ENCODE results near the gene PRKD2.

Gene PRKD2

DNA sequence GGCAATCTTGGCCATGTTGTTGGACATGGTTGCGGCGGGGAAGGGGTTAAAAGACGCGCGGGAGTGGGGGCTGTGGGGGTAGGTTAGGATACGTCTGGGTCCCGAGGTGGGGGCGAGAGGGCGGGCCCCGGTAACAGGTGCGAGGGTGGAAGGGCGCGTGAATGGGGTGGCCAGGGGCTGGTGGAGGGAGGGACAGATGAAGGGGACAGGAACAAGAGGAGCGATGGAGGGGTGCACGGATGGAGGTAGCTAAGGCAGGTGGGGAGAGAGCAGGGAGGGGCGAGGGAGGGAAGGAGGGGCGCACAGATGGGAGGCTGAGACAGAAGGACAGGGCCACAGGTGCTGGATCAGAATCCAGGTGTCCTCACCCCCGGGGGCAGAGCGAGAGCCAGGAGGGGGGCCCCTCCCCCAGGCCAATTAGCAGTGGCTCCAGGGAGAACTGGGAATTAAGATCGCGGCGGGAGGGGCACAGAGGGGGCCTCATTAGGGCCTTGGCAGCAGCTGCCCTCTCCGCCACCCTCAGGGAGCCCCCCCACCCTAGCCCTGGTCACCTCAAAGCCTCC, 82.2 kb downstream of the PRKD2 start:
- no peaks in the 10 kb centered on the region for H3K9me3 ChIP-seq (ENCODE audit: control insufficient read depth, insufficient read depth, low read depth, low read length)
- no peaks in the 10 kb centered on the region for H3K36me3 ChIP-seq (ENCODE audit: control insufficient read depth in 2 of 2, insufficient read depth in 1 of 2, low read length in 2 of 2)
- CTCF ChIA-PET = interaction anchor here (0.6 to 5.3 kb wide), 2 partner anchors 27 to 491 kb away, joined by 3 to 45 read pairs; partner anchors contain the start of gene DACT3
- peaks cover 3% of the 10 kb centered on the region; the same call in 1 of the 2 replicates for H3K4me1 ChIP-seq (ENCODE audit: control insufficient read depth, insufficient read depth, low read length)
- POLR2A ChIA-PET = no interaction called here
- H3K4me3 ChIP-seq (ENCODE audit: low read depth, low read length) = peak overlapping the region; percentile 33
- H3K27ac ChIP-seq (ENCODE audit: extremely low read depth, low read depth, low read length) = no peak overlapping the region
- TF ChIP-seq ZNF777 (tag by site-specific recombination; IDR thresholded peaks at IDR 0.05; ENCODE audit: borderline replicate concordance) (peak; percentile 43; the same call in 1 of the 2 replicates), ZIC2 (tag by site-specific recombination; IDR thresholded peaks at IDR 0.05) (peak; percentile 59), ZNF76 (tag by site-specific recombination; IDR thresholded peaks at IDR 0.05; ENCODE audit: borderline replicate concordance, low read depth) (peak; percentile 34; the same call in 1 of the 2 replicates), GLIS1 (tag by site-specific recombination; IDR thresholded peaks at IDR 0.05) (peak; percentile 98), GLI4 (tag by site-specific recombination; IDR thresholded peaks at IDR 0.05) (peak; percentile 16; the same call in 1 of the 2 replicates), ZNF530 (tag by site-specific recombination; IDR thresholded peaks at IDR 0.05; ENCODE audit: low read depth) (no peak), GLIS2 (tag by site-specific recombination; IDR thresholded peaks at IDR 0.05) (peak; percentile 77), FEZF1 (tag by site-specific recombination; IDR thresholded peaks at IDR 0.05) (no peak), ZNF341 (tag by site-specific recombination; IDR thresholded peaks at IDR 0.05; ENCODE audit: low read depth) (peak; percentile 11; the same call in 1 of the 2 replicates), SCRT1 (tag by site-specific recombination; IDR thresholded peaks at IDR 0.05; ENCODE audit: borderline replicate concordance) (peak; percentile 66), ZNF391 (tag by site-specific recombination; IDR thresholded peaks at IDR 0.05; ENCODE audit: borderline replicate concordance, low read depth) (0 out of 2 replicates have a peak, but pooled peaks have one; percentile 35), ZNF121 (tag by site-specific recombination; IDR thresholded peaks at IDR 0.05) (0 out of 2 replicates have a peak, but pooled peaks have one; percentile 18), ZBTB17 (tag by site-specific recombination; IDR thresholded peaks at IDR 0.05) (peak; percentile 64), ZBTB20 (tag by site-specific recombination; IDR thresholded peaks at IDR 0.05) (peak; percentile 18), ZNF19 (tag by site-specific recombination; IDR thresholded peaks at IDR 0.05; ENCODE audit: low read depth) (no peak), ZFHX2 (tag by site-specific recombination; conservative IDR thresholded peaks at IDR 0.05) (peak; percentile 82)
- TF ChIP-seq, protein P1, sequence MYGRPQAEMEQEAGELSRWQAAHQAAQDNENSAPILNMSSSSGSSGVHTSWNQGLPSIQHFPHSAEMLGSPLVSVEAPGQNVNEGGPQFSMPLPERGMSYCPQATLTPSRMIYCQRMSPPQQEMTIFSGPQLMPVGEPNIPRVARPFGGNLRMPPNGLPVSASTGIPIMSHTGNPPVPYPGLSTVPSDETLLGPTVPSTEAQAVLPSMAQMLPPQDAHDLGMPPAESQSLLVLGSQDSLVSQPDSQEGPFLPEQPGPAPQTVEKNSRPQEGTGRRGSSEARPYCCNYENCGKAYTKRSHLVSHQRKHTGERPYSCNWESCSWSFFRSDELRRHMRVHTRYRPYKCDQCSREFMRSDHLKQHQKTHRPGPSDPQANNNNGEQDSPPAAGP (tag by site-specific recombination; IDR thresholded peaks at IDR 0.05) = peak; percentile 88
- TF ChIP-seq, protein P2, sequence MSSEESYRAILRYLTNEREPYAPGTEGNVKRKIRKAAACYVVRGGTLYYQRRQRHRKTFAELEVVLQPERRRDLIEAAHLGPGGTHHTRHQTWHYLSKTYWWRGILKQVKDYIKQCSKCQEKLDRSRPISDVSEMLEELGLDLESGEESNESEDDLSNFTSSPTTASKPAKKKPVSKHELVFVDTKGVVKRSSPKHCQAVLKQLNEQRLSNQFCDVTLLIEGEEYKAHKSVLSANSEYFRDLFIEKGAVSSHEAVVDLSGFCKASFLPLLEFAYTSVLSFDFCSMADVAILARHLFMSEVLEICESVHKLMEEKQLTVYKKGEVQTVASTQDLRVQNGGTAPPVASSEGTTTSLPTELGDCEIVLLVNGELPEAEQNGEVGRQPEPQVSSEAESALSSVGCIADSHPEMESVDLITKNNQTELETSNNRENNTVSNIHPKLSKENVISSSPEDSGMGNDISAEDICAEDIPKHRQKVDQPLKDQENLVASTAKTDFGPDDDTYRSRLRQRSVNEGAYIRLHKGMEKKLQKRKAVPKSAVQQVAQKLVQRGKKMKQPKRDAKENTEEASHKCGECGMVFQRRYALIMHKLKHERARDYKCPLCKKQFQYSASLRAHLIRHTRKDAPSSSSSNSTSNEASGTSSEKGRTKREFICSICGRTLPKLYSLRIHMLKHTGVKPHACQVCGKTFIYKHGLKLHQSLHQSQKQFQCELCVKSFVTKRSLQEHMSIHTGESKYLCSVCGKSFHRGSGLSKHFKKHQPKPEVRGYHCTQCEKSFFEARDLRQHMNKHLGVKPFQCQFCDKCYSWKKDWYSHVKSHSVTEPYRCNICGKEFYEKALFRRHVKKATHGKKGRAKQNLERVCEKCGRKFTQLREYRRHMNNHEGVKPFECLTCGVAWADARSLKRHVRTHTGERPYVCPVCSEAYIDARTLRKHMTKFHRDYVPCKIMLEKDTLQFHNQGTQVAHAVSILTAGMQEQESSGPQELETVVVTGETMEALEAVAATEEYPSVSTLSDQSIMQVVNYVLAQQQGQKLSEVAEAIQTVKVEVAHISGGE (tag by site-specific recombination; conservative IDR thresholded peaks at IDR 0.05; ENCODE audit: low read depth) = peak; percentile 15; the same call in 1 of the 2 replicates
- TF ChIP-seq, protein P3, sequence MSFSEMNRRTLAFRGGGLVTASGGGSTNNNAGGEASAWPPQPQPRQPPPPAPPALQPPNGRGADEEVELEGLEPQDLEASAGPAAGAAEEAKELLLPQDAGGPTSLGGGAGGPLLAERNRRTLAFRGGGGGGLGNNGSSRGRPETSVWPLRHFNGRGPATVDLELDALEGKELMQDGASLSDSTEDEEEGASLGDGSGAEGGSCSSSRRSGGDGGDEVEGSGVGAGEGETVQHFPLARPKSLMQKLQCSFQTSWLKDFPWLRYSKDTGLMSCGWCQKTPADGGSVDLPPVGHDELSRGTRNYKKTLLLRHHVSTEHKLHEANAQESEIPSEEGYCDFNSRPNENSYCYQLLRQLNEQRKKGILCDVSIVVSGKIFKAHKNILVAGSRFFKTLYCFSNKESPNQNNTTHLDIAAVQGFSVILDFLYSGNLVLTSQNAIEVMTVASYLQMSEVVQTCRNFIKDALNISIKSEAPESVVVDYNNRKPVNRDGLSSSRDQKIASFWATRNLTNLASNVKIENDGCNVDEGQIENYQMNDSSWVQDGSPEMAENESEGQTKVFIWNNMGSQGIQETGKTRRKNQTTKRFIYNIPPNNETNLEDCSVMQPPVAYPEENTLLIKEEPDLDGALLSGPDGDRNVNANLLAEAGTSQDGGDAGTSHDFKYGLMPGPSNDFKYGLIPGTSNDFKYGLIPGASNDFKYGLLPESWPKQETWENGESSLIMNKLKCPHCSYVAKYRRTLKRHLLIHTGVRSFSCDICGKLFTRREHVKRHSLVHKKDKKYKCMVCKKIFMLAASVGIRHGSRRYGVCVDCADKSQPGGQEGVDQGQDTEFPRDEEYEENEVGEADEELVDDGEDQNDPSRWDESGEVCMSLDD (tag by site-specific recombination; IDR thresholded peaks at IDR 0.05) = peak; percentile 81; the same call in 1 of the 2 replicates
- TF ChIP-seq, protein P4, sequence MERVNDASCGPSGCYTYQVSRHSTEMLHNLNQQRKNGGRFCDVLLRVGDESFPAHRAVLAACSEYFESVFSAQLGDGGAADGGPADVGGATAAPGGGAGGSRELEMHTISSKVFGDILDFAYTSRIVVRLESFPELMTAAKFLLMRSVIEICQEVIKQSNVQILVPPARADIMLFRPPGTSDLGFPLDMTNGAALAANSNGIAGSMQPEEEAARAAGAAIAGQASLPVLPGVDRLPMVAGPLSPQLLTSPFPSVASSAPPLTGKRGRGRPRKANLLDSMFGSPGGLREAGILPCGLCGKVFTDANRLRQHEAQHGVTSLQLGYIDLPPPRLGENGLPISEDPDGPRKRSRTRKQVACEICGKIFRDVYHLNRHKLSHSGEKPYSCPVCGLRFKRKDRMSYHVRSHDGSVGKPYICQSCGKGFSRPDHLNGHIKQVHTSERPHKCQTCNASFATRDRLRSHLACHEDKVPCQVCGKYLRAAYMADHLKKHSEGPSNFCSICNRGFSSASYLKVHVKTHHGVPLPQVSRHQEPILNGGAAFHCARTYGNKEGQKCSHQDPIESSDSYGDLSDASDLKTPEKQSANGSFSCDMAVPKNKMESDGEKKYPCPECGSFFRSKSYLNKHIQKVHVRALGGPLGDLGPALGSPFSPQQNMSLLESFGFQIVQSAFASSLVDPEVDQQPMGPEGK (tag by site-specific recombination; IDR thresholded peaks at IDR 0.05) = peak; percentile 93
- TF ChIP-seq, protein P5, sequence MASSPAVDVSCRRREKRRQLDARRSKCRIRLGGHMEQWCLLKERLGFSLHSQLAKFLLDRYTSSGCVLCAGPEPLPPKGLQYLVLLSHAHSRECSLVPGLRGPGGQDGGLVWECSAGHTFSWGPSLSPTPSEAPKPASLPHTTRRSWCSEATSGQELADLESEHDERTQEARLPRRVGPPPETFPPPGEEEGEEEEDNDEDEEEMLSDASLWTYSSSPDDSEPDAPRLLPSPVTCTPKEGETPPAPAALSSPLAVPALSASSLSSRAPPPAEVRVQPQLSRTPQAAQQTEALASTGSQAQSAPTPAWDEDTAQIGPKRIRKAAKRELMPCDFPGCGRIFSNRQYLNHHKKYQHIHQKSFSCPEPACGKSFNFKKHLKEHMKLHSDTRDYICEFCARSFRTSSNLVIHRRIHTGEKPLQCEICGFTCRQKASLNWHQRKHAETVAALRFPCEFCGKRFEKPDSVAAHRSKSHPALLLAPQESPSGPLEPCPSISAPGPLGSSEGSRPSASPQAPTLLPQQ (tag by site-specific recombination; IDR thresholded peaks at IDR 0.05) = 0 out of 2 replicates have a peak, but pooled peaks have one; percentile 28
- TF ChIP-seq, protein P6, sequence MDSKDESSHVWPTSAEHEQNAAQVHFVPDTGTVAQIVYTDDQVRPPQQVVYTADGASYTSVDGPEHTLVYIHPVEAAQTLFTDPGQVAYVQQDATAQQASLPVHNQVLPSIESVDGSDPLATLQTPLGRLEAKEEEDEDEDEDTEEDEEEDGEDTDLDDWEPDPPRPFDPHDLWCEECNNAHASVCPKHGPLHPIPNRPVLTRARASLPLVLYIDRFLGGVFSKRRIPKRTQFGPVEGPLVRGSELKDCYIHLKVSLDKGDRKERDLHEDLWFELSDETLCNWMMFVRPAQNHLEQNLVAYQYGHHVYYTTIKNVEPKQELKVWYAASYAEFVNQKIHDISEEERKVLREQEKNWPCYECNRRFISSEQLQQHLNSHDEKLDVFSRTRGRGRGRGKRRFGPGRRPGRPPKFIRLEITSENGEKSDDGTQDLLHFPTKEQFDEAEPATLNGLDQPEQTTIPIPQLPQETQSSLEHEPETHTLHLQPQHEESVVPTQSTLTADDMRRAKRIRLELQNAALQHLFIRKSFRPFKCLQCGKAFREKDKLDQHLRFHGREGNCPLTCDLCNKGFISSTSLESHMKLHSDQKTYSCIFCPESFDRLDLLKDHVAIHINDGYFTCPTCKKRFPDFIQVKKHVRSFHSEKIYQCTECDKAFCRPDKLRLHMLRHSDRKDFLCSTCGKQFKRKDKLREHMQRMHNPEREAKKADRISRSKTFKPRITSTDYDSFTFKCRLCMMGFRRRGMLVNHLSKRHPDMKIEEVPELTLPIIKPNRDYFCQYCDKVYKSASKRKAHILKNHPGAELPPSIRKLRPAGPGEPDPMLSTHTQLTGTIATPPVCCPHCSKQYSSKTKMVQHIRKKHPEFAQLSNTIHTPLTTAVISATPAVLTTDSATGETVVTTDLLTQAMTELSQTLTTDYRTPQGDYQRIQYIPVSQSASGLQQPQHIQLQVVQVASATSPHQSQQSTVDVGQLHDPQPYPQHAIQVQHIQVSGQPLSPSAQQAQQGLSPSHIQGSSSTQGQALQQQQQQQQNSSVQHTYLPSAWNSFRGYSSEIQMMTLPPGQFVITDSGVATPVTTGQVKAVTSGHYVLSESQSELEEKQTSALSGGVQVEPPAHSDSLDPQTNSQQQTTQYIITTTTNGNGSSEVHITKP (tag by site-specific recombination; IDR thresholded peaks at IDR 0.05) = peak; percentile 97
